ENCODE data around the gene PCDHGA6.

DNA sequence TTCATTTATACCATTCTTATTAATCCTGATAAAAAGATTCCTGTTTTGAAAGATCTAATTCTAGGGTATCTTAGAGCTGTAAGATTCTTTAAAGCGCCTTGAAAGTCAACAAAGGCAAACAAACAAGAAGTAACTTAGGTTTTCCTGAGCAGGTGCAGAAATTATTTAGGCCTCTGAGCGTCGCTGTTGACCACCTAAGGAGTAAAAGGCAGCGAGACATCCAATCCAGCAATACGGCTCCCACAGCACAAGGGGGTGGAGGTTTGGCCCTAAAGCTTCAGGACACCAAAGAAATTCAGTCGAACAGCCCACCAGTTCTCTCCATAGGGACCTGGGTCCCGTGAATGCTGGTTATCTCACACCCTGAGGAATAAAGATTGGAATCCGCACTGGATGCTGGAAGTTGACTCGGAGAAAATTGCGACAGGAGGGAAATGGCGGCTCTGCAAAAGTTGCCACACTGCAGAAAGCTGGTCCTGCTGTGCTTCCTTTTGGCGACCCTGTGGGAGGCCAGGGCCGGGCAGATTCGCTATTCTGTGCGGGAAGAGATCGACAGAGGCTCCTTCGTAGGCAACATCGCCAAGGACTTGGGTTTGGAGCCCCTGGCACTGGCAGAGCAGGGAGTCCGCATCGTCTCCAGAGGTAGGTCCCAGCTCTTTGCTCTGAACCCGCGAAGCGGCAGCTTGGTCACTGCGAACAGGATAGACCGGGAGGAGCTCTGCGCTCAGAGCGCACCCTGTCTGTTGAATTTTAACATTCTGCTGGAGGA is 35.0 kb upstream of the PCDHGA6 start, which contains the start of gene PCDHGA2:
- TF ChIP-seq, protein P1, sequence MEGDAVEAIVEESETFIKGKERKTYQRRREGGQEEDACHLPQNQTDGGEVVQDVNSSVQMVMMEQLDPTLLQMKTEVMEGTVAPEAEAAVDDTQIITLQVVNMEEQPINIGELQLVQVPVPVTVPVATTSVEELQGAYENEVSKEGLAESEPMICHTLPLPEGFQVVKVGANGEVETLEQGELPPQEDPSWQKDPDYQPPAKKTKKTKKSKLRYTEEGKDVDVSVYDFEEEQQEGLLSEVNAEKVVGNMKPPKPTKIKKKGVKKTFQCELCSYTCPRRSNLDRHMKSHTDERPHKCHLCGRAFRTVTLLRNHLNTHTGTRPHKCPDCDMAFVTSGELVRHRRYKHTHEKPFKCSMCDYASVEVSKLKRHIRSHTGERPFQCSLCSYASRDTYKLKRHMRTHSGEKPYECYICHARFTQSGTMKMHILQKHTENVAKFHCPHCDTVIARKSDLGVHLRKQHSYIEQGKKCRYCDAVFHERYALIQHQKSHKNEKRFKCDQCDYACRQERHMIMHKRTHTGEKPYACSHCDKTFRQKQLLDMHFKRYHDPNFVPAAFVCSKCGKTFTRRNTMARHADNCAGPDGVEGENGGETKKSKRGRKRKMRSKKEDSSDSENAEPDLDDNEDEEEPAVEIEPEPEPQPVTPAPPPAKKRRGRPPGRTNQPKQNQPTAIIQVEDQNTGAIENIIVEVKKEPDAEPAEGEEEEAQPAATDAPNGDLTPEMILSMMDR (conservative IDR thresholded peaks at IDR 0.05; ENCODE audit: low read depth, low read length) = 0 out of 2 replicates have a peak, but pooled peaks have one; percentile 12
- no peak for TF ChIP-seq EZH2 (IDR thresholded peaks at IDR 0.05; ENCODE audit: low read length, unreplicated experiment)

All from PC-3 (cell line).